SKM-1 treated with dmso at 0.1 percent for 144 hours (cell line): Measurements from ENCODE around the gene FAM216A.
"Not testable (repeated sequence)": the region's sequence is repeated elsewhere in the genome, so short reads cannot be mapped to it uniquely, and the experiment has no call there.

Source experiments
- DNase-seq: peaks from one replicate; lab custom pipeline; 2025; ENCODE audit not compliant: unreplicated experiment; lab: John Stamatoyannopoulos, UW

FAM216A gene

GRCh38 chr12:110498984-110499706, 30.5 kb downstream of the FAM216A start:
- peak; percentile 26 for DNase-seq

DNA sequence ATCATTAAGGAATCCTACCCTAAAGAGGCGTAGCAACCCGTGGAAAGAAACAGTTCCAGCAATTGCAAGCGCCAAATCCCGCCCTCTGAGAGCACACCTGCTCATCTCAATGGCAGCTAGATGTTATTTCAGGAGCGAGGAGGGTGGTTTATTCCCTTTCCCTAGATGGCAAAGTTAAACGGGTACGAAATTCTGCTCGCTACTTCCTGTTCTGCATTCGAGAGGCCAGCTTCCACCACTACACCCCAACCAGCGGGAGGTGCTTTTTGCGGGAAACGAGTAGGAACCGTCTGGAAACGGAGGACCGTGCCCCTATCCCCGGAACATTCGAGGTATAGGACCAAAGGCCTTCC, 32.7 kb downstream of the FAM216A start:
- DNase-seq, result peak; percentile 23

GRCh38 chr12:110501752-110502738, 33.4 kb downstream of the FAM216A start, which contains the start of the genes RAD9B and VPS29:
RAD9B (plus strand) TSS chr12:110502331; CDS start chr12:110502338, 7 bp downstream.
VPS29 (minus strand) TSS chr12:110502111; CDS start chr12:110502051, 60 bp downstream.
- peak; percentile 91 for DNase-seq

DNA sequence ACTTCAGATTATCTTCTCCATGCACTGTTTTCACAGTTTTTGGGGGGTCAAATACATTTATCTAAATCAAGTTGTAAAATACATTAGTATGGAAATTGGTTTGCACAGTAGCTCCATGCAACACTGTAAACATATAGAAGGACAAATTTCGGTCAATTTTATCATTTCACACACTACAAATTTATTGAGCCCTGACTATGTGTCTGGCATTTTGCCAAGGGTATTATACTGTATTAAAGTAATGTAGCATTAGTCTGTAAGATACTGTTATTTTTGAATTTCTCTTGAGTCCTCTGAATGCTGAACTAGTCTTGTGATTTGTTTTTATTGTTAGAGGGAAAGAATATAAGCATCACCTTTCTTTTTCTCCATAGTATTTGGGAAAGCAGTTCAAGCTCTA, 34.8 kb downstream of the FAM216A start:
- DNase-seq, result no peak

- no peak for DNase-seq
These were observed 36.7 kb downstream of the FAM216A start for GRCh38 chr12:110505332-110505731.

DNA sequence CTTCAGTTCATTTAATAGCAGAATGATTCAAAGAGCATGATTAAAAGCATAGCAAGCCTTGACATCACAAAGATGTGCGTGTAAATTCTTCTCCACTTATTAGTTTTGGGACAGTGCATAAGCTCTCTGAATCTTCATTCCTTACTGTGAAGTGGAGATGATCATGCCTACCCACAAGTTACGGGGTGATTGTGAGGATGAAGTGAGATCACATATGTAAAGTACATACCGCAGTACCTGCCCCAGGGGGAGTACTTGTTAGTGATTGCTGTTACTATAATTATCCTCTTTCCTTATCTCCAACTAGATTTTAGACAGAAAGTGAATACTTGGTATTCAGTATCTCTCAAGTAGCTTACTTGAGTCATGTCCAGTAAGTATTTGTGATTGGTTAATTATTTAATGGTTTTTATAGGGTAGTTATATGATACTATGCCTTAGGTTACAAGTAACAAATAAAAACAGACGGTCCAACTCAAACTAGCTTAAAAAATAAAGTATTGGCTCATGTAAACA, 39.5 kb downstream of the FAM216A start:
- DNase-seq, result no peak

GRCh38 chr12:110513842-110514241, 45.2 kb downstream of the FAM216A start:
- DNase-seq, result no peak

- no peak for DNase-seq
These were observed 45.7 kb downstream of the FAM216A start for GRCh38 chr12:110514363-110514762.

DNA sequence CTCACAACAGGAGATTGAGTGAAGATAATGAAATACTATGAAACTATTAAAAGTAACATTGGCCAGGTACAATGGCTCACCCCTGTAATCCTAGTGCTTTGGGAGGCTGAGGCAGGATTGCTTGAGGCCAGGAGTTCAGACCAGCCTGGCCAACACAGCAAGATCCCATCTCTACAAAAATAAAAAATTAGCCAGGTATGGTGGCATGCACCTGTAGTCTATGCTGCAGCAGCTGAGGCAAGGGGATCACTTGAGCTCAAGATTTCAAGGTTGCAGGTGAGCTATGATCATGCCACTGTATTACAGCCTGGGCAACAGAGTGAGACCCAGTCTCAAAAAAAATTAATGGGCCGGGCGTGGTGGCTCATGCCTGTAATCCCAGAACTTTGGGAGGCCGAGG, 48.4 kb downstream of the FAM216A start:
- no peak for DNase-seq

DNA sequence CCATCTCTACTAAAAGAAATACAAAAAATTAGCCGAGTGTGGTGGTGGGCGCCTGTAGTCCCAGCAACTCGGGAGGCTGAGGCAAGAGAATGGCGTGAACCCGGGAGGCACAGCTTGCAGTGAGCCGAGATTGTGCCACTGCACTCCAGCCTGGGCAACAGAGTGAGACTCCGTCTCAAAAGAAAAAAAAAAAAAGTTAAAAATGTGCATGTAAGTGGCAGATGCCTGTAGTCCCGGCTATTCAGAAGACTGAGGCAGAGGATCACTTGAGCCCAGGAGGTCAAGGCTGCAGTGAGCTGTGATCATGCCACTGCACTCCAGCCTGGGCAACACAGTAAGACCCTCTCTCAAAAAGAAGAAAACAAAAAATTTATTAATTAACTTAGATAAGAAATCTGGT, 49.4 kb downstream of the FAM216A start:
- not testable (repeated sequence) for DNase-seq

DNA sequence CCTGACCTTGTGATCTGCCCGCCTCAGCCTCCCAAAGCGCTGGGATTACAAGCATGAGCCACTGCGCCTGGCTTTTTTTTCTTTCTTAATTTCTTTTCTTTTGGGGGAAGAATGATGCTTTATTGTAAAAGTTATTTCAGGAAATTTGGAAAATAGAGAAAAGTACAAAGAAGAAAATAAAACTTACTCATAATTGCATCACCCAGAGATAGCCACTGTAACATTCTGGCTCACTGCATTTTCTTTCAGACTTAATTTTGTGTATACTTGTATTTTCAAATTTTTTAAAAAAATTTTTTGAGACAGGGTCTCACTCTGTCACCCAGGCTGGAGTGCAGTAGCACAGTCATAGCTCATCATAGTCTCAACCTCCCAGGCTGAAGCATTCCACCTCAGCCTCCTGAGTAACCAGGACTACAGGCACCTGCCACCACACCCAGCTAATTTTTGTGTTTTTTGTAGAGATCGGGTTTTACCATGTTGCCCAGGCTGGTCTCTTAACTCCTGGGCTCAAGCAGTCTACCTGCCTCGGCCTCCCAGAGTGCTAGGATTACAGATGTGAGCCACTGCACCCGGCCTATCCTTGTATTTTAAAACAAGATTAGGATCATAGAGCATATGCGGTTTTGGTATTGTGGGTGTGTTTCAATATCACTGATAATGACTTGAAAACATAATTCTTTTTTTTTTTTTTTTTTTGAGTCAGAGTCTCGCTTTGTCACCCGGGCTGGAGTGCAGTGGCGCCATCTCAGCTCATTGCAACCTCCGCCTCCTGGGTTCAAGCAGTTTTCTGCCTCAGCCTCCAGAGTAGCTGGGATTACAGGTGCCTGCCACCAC, 52.4 kb downstream of the FAM216A start:
- not testable (repeated sequence) for DNase-seq

GRCh38 chr12:110528277-110528839, 59.7 kb downstream of the FAM216A start:
- no peak for DNase-seq

DNA sequence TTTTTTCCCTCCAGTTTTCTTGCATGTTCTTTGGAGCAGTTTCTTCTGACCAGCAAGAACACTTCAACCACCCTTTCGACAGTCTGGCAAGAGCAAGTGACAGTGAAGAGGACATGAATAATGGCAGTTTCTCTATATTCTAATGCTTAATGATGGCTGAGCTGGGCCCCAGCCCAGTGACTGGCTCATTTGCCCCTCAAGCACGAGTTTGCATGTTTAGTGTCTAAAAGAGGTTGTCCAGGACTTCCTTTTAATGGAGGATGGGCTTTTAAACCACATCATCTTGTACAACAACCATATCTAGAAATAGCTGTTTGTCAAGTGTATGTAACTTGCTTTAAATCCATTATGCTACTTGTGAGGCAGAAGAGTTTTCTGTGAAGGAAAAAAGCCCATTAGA, 61.9 kb downstream of the FAM216A start:
- DNase-seq, result no peak

DNA sequence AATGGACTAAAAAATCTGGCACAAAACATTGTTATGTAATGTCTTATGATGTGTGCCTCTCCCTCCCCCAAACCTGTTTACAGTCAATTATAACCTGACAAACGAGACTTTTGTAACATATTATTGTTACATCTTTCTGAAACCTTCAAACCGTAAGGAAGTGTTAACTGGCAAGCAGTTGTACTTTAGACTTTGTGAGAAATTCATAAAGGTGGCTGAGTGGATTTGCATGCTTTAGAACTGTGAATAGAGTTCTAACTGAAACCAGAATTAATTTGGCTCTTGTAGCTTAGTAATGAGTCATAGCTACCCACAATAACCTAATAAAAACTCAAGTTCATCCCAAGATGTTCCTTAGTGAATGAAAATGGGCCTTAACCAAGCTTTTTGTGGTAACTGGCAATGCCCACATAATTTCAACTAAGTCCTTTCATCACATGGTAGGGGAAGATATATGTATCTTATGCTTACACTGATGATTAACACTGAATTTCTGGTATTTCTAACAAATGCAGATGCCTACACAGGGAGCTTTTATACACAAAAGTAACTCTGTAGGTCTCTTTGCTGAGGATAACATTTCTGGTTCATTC, 63.2 kb downstream of the FAM216A start:
- no peak for DNase-seq

DNA sequence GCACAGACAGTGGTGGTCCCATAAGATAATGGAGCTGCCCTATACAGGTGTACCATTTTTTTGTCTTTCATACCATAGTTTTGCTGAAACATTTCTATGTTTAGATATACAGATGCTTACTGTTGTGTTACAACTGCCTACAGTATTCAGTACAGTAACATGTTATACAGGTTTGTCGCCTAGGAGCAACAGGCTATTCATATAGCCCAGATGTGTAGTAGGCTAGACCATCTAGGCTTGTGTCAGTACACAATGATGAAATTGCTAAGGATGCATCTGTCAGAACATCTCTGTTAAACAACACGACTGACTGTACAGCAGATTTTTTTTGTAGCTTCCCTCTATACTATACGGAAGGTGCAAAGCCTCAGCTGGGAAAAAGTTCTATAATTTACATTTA, 64.0 kb downstream of the FAM216A start:
- no peak for DNase-seq

DNA sequence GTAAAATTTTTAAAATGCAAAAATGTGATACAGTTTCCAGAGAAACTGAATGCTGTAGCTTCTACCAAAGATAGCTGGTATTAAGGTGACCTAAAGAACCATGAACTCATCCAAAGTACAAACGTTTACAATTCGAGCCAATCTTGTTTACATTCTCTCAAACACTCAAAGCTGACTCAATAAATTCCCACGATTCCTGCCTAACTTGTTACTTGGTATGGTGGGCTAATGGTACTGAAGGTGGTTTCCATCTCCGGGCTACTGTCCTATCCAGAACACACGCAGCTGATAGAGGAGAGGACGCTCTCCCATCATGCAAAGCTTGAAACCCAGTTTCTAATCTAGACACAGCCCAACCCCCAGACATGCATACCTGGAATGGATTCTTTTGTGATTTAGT, 65.0 kb downstream of the FAM216A start:
- no peak for DNase-seq

- no peak for DNase-seq
These were observed 66.2 kb downstream of the FAM216A start for GRCh38 chr12:110534811-110535210.

DNA sequence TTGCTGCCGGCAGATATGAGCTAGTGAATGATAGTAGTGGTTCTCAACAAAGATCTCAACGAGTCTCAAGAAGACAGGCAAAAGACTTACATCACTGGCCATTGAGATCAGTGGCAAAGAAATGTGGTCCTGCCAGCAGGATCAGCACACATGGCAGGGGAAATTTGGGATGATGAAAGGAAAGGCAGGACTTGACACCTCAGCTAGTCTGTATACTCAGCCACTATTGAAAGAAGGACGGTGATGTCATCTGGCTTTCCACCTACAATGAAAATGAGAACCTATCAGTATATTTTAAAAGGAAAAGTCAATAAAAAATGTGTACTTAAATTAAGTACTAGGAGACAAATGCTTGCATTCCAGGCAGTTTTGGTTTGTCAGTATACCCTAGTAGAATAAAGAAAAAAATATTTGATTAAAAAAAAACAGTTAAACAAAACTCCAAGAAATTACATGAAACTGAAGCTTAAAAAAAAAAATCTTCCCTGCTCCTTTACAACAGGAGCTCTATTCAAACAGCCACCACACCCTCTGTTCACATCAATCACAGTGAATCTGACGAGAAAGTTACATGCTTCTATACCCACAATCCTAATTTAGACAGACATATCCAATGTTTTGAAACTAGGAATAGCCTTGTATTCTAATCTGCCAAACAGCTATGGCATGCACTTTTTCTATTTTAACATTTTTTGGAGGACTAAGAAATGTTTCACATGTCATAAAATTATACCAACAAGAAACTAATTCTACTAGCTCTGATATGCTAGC, 68.4 kb downstream of the FAM216A start:
- DNase-seq, result no peak
